Fibroblast of villous mesenchyme (primary cell): Measurements from ENCODE around the gene SERPINB7. TPM values are rescaled to one million over a fixed set of nuclear protein-coding genes. Genes with fewer than 3 reads are reported as not detected.

Source experiments
- DNase-seq: peaks from one replicate; pipeline ENCODE4 v3.0.0-alpha.2; 2010; ENCODE audit warnings: low read depth
- H3K4me3 ChIP-seq: 2 replicates; pipeline ENCODE4 v1.5.1; 2011; ENCODE audit warnings: low read depth, mild to moderate bottlenecking, low read length
- CTCF ChIP-seq: IDR thresholded peaks from 2 replicates; pipeline ENCODE4 v1.5.1; 2012; ENCODE audit warnings: low read depth, mild to moderate bottlenecking, low read length; ENCODE audit not compliant: insufficient read depth
- total RNA-seq: library from RNA; depleted of rRNA; stranded (reverse); fragments of >200 nt; gene quantifications from 2 replicates; pipeline ENCODE4 v1.2.3, GENCODE V29; 2012

SERPINB7 gene
- total RNA-seq, 1 donor = 13.0 TPM

GRCh38 chr18:63787673-63788072, 12.5 kb downstream of the SERPINB7 start:
- no peak for DNase-seq
- H3K4me3 ChIP-seq = no peak overlapping the region
- no peak for TF ChIP-seq CTCF

GRCh38 chr18:63788447-63789096, 13.4 kb downstream of the SERPINB7 start:
- TF ChIP-seq CTCF = no peak
- DNase-seq = peak; percentile 61
- no peak overlapping the region for H3K4me3 ChIP-seq

- no peak for DNase-seq
- no peak overlapping the region for H3K4me3 ChIP-seq
- TF ChIP-seq CTCF = no peak
Measured at GRCh38 chr18:63789327-63789726, 14.1 kb downstream of the SERPINB7 start.

- no peak for DNase-seq
- no peak overlapping the region for H3K4me3 ChIP-seq
- no peak for TF ChIP-seq CTCF
Measured at GRCh38 chr18:63795606-63796005, 20.4 kb downstream of the SERPINB7 start.

GRCh38 chr18:63799189-63799588, 24.0 kb downstream of the SERPINB7 start:
- no peak for TF ChIP-seq CTCF
- DNase-seq = no peak
- H3K4me3 ChIP-seq = no peak overlapping the region

GRCh38 chr18:63801343-63801742, 26.1 kb downstream of the SERPINB7 start:
- DNase-seq = no peak
- no peak for TF ChIP-seq CTCF
- H3K4me3 ChIP-seq = no peak overlapping the region

DNA sequence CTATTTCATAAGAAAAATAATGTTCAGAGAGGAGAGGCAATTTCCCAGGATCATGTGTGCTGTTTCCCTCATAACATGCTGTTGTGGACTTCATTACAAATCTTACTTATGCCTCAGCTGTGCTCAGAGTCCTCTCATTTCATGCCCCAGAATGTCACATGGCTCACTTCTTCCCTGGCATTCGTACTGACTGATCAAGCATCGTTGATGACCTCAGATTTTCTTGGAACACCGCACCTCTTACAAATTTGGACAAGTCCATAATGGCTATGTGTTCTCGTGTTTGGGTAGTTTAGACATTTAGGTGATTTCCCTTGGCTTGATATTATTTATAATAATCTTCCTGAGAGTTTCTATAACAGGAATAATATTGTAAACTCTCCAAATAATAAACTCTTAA, 32.9 kb downstream of the SERPINB7 start:
- TF ChIP-seq CTCF = no peak
- no peak for DNase-seq
- no peak overlapping the region for H3K4me3 ChIP-seq
